Astrocyte of the hippocampus (primary cell): ENCODE data around the gene GBP5.
"Not testable (repeated sequence)": the region's sequence is repeated elsewhere in the genome, so short reads cannot be mapped to it uniquely, and the experiment has no call there.

Source experiments
- DNase-seq: peaks from one replicate; pipeline ENCODE4 v3.0.0; 2011; ENCODE audit warnings: low read depth, low spot score

Gene GBP5

GRCh38 chr1:89272269-89273041 lies at the start of gene GBP5:
Gene GBP5, minus strand, starts transcription at chr1:89272860. Its CDS starts 3,305 bp downstream, at chr1:89269555.
- not testable (repeated sequence) for DNase-seq

GRCh38 chr1:89322402-89322801 lies 49.7 kb upstream of the GBP5 start:
- DNase-seq: peak; percentile 26

- peak; percentile 5 for DNase-seq
These were observed 39.9 kb upstream of the GBP5 start for GRCh38 chr1:89312572-89312971.

- no peak for DNase-seq
These were observed 39.1 kb upstream of the GBP5 start for GRCh38 chr1:89311757-89312156.

DNA sequence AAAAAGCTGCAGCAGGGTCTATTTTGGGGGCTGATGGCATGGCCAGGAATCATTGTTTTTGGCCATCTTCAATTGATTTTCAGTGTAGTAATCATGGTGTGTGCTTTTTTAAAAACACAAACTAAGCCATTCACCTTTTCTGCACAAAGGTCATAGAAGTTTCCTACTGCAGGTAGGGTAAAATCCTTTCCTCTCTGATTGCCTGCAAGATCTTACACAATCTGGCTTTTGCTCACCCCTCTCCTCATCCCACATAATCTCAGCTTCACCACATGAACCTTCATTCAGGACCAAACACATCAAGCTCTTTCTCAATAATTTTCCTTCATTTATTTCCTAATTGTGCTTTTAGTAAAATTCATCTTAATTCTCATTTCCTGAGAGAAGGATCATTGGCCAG lies 38.3 kb upstream of the GBP5 start:
- no peak for DNase-seq

GRCh38 chr1:89310505-89310904 lies 37.8 kb upstream of the GBP5 start:
- peak; percentile 42 for DNase-seq

GRCh38 chr1:89309828-89310227 lies 37.2 kb upstream of the GBP5 start:
- no peak for DNase-seq

GRCh38 chr1:89306273-89306672 lies 33.6 kb upstream of the GBP5 start:
- no peak for DNase-seq

DNA sequence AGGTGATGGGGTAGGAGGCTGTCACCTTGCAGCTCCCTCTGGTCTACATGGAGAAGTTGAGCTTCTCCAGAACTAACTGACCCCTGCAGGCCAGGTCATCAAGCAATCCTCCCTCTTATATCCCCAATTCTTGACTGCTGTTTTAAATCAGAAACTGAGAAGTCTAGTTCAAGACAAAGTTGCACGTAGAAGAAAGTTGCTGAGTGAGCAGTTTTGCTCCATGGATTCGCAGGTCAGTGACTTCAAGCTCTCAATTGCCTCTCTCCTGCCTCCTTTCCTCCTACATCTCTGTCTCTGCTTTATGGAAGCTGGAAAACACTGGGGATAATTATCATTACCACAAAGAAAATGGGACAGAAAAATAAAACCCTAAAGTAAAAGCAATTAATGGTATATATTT lies 32.8 kb upstream of the GBP5 start:
- no peak for DNase-seq

- DNase-seq: no peak
These were observed 32.0 kb upstream of the GBP5 start for GRCh38 chr1:89304572-89305230.

GRCh38 chr1:89302697-89303332 lies 30.2 kb upstream of the GBP5 start:
- DNase-seq: no peak

DNA sequence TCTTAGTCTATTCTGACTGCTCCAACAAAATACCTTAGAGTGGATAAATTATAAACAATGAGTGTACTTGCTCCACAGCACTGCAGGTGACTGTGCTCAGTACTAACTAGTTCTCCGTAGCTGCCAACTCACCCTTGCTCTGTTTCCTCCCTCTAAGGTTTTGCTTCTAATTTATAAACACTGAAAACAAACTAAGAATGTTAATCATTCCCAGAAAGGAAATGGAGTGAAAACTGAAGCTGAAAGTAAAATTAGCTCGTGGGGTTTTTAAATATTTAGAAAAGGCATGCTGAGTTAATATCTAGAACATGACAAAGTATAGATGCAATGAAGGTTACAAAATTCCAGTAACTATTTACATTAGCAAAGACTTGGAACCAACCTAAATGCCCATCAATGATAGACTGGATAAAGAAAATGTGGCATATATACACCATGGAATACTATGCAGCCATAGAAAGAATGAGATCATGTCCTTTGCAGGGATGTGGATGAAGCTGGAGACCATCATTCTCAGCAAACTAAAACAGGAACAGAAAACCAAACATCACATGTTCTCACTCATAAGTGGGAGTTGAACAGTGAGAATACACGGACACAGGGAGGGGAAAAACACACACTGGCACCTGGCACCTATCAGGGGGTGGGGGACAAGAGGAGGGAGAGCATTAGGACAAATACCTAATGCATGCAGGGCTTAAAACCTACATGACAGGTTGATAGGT lies 27.2 kb upstream of the GBP5 start:
- DNase-seq: not testable (repeated sequence)

DNA sequence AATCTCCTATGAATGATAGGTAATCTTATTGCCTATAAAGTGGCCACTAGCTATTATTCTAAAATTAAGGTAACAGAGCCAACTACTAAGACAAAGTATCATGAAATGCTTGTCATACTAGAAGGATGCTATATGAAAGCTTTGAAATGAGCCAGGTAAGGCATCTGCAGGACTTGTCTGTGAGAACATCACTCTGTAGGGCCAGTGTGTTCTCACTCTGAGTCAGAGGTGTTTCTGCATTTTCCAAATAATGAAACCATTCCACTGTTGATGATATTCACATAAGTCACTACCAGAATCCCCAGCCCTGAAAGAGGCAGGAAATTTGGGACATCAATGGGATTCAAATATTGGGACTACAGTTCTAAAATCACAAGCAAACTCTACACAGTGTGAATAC lies 25.8 kb upstream of the GBP5 start:
- no peak for DNase-seq

- DNase-seq: no peak
These were observed 22.5 kb upstream of the GBP5 start for GRCh38 chr1:89295187-89295586.

DNA sequence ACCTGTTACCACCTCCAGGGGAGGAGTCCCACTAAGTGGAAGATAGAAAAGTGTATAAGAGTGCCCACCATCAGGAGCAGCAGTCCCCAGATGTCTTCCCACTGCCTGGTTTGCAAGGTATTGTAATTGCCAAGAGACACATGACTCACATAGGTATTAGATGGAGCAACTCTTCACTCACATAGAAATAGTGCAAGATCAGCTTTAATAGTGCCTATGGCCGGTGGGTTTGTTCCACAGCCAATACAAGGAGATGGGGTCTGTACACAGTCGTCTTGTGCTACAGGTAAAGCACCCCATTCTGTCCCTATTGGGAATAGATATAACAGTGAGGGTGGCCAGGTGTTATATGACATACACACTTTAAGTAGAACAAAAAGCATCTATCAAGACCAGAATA lies 18.6 kb upstream of the GBP5 start:
- no peak for DNase-seq

DNA sequence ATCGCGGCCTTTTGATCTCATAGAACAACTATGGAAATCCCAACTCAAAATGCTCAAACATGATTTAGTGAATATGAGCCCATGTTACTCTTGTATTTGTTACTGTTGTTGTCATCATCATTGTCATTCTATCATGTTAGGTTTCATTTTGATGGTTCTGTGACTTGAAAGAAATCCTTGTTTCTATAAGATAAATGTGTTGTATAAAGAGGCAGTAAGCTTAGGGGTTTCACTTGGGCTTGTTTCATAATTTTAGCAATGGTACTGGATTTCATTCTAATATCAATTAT lies 15.3 kb upstream of the GBP5 start:
- no peak for DNase-seq

DNA sequence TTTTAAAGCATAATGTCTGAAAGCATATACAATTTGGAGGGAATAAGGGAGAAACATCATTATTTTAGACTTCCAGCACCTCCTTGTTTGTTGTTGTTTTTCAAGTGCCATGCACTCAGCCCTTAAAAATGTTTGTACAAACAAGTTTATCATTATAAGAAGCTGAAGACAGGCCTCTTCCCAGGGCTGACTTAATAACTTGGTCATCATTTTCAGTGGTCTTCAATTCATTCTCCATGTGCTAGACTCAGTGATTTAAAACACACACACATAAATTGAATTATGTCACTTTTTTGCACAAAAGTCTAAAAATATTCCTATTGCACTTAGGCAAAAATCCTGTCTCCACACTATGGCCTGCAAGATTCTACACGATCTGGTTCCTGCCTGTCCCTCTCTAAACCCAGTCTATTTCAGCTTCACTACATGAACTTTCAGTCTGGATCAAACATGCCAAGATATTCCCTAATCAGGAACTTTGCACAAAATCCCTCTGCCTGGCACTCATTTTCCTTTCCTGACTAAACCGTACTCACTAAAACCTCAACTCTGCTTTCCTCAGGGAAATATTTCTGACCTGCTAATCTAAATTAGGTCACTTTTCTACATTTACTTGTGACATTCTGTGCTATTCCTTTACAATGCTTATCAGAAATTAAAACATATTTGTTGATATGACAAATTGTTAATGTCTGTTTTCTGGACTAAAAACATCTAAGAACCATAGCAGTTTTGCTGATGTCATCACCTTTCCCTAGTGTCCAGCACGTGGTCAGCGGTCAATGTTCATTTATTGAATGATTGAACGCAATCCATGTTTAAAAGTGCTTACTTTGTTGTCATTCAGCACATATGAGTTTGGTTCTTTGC lies 14.8 kb upstream of the GBP5 start:
- no peak for DNase-seq

GRCh38 chr1:89286549-89287180 lies 14.0 kb upstream of the GBP5 start:
- DNase-seq: no peak

DNA sequence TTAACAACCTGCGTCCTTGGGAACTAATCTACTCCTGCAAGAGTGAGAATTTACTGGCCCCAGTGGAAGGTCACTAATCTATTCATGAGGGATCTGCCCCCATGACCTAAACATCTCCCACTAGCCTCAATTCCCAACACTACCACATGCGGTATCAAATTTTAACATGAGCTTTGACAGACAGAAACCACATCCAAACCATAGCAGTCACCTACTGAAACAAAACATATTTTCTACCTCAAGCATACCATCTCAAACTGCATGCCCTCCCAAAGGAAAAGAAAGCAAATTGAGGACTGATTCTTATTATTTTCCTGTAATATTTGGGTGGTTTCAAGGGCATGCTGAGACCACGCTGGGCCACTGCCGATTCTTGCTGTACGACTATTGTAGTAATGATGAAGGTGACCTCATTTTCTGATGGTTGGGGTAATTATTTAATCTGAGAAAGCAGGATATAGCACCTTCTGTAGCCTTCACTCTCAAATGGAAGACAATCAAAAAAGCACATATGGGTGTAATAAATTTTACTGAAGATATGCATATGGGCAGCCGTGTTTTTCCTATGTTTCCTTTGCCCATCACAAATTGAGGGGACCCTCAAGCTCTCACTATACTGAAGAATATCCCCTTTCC lies 13.2 kb upstream of the GBP5 start:
- no peak for DNase-seq

DNA sequence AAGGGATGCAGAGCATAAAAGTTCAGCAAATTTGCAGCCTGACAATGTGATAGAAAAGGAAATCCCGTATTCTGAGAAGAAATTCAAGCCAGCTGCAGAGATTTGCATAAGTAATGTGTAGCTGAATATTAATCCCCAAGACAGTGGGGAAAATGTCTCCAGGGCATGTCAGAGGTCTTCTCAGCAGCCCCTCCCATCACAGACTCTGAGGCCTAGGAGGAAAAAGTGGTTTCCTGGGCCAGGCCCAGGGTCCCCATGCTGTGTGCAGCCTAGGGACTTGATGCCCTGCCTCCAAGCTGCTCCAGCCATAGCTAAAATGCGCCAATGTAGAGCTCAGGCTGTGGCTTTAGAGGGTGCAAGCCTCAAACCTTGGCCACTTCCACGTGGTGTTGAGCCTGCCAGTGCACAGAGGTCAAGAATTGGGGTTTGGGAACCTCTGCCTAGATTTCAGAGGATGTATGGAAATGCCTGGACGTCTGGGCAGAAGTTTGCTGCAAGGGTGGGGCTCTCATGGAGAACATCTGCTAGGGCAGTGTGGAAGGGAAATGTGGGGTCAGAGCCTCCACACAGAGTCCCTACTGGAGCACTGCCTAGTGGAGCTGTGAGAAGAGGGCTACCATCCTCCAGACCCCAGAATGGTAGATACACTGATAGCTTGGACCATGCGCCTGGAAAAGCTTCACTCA lies 11.6 kb upstream of the GBP5 start:
- DNase-seq: not testable (repeated sequence)
